Head of caudate nucleus (tissue), 42 donors: ENCODE measurements around the gene MYO5A.

Source experiments
- DNase-seq, 42 donors: peaks; one replicate each; pipeline versions ENCODE4 v3.0.0 to v3.0.0-alpha.2; 2020 to 2021; ENCODE audit warnings: mixed read lengths in 7 of 42
- intact Hi-C: fragments of 100-400 bp; cut with DNase I; formaldehyde crosslinking; loops from one replicate; pipeline ENCODE4 v1.15.0; 2022

The MYO5A gene

GRCh38 chr15:52406601-52407000 lies 122.1 kb downstream of the MYO5A start:
- intact Hi-C loops = no loop called here
- no peak for DNase-seq

- intact Hi-C loops = no loop called here
- no peak for DNase-seq
These were observed 122.8 kb downstream of the MYO5A start for GRCh38 chr15:52405856-52406255.

GRCh38 chr15:52397118-52397517 lies 131.6 kb downstream of the MYO5A start:
- intact Hi-C loops = no loop called here
- DNase-seq = no peak

DNA sequence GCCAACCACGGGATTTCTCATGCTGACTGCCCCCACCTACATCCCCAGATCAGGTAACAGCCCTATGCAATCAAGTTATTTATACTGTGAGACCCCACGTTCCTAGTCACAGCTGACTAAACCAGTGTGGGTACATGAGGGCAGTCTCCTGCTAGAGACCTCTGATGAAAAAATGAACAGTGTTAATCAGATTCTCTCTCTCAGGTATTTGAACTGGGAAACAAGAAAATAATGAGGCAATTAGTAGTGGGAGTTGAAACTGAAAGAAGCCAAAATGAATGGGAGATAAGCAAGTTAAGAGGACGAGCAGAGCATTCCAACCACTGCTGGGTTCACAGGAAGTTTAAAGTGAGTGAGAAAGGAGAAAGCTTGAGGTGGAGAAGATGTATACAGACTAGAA lies 134.6 kb downstream of the MYO5A start:
- DNase-seq = no peak
- intact Hi-C loops = no loop called here

GRCh38 chr15:52392008-52392687 lies 136.5 kb downstream of the MYO5A start:
- intact Hi-C loops = no loop called here

GRCh38 chr15:52391069-52391468 lies 137.6 kb downstream of the MYO5A start:
- no peak for DNase-seq
- intact Hi-C loops = no loop called here

More at GRCh38 chr15:52392008-52392687, 136.5 kb downstream of the MYO5A start:
- no peak for DNase-seq

- intact Hi-C loops = no loop called here
- DNase-seq = no peak
These were observed 143.0 kb downstream of the MYO5A start for GRCh38 chr15:52385670-52386069.

DNA sequence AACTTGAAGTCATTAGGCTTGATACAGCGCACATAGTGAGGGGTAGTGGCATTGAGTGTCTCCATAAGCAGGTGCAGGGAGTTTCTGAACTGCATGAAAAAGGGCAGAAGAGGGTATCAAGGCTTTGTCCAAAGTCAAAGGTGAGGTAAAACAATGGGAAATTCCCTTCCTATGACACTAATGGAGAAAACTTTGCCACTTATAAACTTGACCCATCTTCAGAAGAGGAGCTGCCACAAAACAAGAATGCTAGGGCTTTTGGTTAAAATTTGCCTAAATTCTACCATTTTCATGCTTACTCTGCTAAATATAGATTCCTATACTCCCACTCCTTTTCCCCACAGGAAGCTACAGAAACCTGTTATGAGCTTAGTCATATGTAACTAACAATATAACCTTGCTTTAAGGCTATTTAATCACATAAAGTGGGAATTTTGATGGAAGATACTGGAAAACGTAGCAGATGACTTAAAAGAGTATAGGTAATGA lies 145.5 kb downstream of the MYO5A start:
- DNase-seq = no peak
- intact Hi-C loops = no loop called here

GRCh38 chr15:52382647-52383046 lies 146.0 kb downstream of the MYO5A start:
- intact Hi-C loops = no loop called here
- peak in 1 of 42 donors; percentile 43 for DNase-seq

DNA sequence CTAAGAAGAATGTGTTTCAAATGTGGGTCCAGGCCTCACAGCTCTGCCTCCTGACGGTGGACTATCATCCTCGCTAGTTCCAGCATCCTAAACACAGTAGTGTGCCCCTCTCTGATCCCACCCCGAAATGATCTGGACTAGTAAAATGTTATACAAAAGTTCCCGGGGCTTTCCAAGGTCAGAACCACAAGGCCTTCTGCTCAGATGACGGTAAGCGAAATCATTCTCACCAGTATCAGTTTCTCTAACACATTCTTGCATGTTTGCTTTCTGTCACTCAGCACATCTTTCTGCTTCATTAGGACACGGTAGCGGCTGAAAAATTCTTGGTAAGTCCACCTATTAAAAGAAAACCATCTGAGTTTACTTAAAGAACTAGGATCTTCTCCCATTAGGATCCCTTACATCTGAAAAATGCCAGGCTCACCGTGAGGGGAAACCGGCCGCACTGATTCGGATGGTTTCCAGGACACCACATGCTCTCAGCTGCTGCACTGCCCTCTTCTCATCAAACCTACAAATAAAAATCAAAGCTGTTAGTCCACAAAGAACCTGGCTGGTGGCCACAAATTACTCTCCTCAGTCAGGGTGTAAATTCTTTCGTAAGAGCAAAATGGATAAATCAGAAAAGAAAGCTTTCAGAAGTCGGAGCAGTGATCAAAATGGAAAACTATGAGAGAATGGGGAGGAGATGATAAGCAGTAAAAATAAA lies 149.1 kb downstream of the MYO5A start:
- no peak for DNase-seq

DNA sequence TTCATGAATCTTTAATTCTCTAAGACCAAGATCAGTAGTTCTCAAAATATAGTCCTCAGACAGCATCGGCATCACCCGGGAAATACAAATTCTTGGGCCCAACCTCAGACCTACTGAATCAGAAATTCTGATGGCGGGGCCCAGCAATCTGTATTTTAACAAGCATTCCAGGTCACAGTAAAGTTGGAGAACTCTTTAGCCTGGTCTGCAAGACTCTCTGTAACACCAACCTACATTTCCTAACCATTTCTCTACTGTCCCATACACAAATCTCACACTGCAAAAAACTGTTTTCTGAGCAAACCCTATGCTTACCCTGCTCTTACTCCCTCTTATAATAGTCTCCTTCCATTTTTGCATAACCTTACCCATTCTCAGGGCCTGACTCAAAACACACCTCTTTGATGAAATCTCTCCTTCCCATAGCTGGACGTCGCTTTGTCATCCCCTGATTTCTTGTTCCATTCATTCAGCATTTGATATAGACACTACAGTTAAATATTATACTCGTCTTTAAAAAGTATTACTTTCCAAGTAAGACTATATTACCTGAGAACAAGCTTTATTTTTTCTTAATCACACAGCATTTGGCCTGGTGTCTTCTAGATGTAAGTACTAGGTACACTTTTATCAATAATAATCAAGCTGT lies 149.8 kb downstream of the MYO5A start:
- DNase-seq = no peak
- intact Hi-C loops = no loop called here

More for the DNA sequence above, 149.1 kb downstream of the MYO5A start:
- intact Hi-C loops = no loop called here

DNA sequence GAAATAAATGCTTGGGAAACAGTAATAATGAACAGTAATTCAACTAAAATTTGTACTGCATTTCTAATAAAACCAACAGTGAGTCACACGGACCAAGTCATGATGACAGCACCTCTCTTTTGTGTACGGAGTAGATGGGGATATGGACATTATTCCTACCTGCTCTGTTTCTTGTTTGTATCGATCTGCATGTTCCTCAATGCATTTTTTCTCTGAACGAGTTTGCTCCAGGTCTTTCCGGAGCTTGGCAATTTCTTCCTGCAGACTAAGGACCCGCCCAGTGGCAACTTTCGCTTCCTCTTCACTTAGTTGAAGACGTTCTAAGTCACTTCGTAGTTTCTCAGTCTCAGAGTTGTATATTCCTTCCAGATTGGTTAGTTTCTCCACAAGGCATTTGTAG lies 158.7 kb downstream of the MYO5A start:
- intact Hi-C loops = no loop called here
- peak in 12 of 42 donors; percentile 13 to 66 (median 30) for DNase-seq

GRCh38 chr15:52369455-52369854 lies 159.2 kb downstream of the MYO5A start:
- intact Hi-C loops = no loop called here
- DNase-seq = no peak

- DNase-seq = no peak
- intact Hi-C loops = no loop called here
These were observed 159.7 kb downstream of the MYO5A start for GRCh38 chr15:52369030-52369429.

- DNase-seq = no peak
- intact Hi-C loops = no loop called here
These were observed 160.3 kb downstream of the MYO5A start for GRCh38 chr15:52368402-52368801.

DNA sequence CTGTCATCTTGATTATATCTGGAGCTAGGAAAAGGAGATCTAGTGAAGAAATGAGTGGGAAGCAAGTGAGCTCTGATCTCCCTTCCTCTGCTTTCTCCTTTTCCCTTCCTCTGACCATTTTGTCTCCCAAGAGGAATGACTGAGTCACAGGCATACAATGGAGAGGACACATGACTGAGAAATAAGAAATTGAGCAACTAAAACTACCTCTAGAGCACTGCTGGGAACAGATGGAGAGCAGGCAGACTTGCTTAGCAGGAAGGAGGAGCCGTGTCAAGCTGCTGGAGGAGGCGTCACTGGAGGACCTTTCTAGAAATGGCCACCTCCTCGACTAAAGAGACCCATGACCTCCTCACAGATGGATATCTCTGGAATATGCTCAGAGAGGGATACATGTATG lies 166.2 kb downstream of the MYO5A start:
- intact Hi-C loops = no loop called here
- no peak for DNase-seq

DNA sequence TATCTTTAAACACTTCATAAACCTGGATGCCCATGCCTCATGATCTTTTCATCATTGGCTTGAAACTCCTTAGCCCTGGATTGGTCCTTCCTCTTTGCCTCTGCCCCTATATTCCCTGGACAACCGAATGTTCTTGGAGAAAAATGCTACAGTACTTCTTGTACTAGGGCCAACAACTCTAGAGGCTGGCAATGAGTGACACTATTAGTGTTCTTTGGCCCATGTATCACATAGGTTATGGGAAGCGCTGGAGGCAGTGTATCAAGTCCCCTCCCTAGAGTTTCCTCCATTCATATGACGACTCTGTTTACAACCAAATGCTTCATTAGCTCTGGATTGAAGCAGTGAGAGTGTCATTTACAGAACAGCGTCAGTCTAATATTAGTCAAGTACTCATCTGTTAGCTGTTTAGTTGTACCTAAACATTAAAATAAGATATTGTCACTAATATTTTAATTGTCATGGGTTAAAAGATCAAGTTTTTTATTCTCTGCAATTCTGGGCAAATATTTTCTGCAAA lies 166.6 kb downstream of the MYO5A start:
- DNase-seq = no peak
- intact Hi-C loops = no loop called here

DNA sequence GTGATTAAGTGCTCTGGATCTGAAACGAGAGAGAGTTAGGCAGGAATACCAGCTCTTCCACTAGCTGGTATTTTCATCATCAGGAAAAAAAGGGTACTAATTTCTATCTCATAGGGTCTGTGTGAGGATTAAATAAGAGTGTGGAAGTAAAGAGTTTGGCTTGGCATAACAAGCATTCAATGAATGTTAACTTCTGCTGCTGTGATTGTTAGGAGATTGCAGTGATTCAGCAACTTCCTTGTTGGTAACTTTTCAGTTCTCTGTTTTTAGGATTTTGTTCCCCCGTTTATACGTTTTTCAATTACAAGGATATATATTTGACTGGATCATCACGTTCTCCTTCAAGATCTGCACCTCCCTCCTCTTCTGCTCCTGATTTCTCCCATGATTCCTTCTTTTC lies 167.2 kb downstream of the MYO5A start:
- DNase-seq = no peak
- intact Hi-C loops = no loop called here

DNA sequence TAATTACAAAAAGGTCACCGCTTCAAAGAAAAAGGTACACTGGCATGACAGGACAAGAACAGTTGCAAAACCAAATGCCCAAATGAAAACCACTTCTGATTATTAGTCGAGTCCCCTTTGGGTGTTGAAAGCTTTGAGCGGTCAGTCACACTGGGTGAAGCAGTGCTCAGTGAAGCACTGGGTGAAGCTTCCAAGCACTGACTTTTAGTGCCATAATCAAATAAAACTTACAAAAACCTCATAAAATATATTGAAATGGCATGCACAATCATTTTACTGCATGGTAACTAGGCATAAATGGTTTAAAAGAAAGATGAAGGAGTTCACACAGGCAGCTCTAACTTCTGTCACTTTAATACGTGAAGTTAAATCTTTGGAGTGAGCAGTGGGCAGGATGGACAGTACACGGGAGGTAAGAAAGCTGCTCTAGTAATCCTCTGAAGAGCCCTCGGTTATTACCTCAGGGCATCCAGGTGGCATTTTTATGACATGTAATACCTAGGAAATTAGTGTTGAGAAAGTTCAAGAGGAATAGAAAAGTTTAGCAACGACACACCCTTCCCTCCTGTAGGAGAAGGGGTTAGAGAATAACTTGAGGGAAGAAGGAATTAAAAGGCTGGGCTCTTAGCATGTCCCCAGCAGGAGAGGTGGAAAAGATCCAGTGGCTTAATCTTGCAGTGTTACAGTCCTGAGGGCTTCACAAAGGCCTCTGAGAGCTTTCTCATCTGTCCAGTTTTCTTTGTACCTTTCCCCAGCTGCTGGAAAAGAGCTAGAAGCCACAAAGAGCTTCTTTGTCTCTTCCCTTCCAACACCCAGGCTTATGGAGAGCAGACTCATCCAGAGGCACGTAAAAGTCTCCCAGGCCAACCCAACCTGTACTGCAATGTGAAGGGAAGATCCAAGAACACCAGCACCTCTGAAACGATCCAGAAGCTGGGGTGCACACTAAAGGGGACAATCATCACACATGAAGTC lies 168.2 kb downstream of the MYO5A start:
- intact Hi-C loops = no loop called here
- DNase-seq = peak in 1 of 42 donors; percentile 39
